Brain microvascular endothelial cell (primary cell): ENCODE results near the gene KRT6A.

ENCODE experiments used
- DNase-seq: peaks from one replicate; pipeline ENCODE4 v3.0.0-alpha.2; 2020
- H3K27ac ChIP-seq: fragments of 250-450 bp; sonication (Bioruptor Pico); 2 replicates; pipeline ENCODE4 v1.5.1; 2020; ENCODE audit warnings: mild to moderate bottlenecking, moderate library complexity
- H3K27me3 ChIP-seq: fragments of 250-450 bp; sonication (Bioruptor Pico); replicated peaks from 2 replicates; pipeline ENCODE4 v1.5.1; 2020; ENCODE audit warnings: mild to moderate bottlenecking
- H3K36me3 ChIP-seq: fragments of 250-450 bp; sonication (Bioruptor Pico); replicated peaks from 2 replicates; pipeline ENCODE4 v1.5.1; 2020; ENCODE audit warnings: mild to moderate bottlenecking
- H3K4me3 ChIP-seq: 2 replicates; pipeline ENCODE4 v1.5.1; 2011; ENCODE audit warnings: low read depth, mild to moderate bottlenecking, control low read depth, low read length, moderate library complexity
- CTCF ChIP-seq: IDR thresholded peaks from 2 replicates; pipeline ENCODE4 v1.5.1; 2011; ENCODE audit warnings: low read depth, mild to moderate bottlenecking, moderate library complexity, low read length, control low read depth, inconsistent platforms; ENCODE audit errors: missing control alignments
- in situ Hi-C: cut with HindIII; loops from 2 replicates; pipeline ENCODE4 v1.10.0; 2017; ENCODE audit warnings: low sequenced_read_pairs, low pct_ligation_motif_present

The KRT6A gene

DNA sequence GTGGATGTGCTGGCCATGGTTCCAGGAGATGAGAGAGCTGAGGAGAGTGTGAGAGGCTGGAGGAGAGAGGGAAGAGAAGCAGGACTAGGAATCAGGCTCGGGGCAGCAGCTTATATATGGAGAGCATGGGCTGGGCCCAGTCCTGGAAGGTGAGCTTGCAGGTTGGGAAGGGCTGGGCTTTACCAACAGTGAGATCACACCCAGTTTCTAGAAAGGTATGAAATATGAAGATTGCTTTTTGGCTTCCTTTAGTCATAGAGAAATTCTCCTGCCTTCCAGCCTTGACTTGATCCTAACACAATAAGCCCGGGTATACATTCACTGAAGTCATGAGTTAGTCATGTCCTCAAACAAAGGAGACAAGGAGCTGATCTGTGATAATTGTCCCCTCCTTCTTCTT, at the start of gene KRT6A:
KRT6A (minus strand) TSS at position 86 of the 400 bp plus-strand sequence; CDS start at position 17, 69 bp downstream.
- DNase-seq = no peak
- in situ Hi-C loops = no loop called here
- no peak for TF ChIP-seq CTCF
- Histone ChIP-seq H3K4me3 (no peak within 1 kb of the TSS), H3K36me3 (no peaks in the 10 kb centered on the region), H3K27ac (no peak within 1 kb of the TSS), H3K27me3 (peaks cover 5% of the 10 kb centered on the region)

- in situ Hi-C loops = no loop called here
- H3K4me3 ChIP-seq = no peak overlapping the region
- DNase-seq = no peak
Observed at GRCh38 chr12:52542157-52542556, 49.1 kb upstream of the KRT6A start.

GRCh38 chr12:52541709-52542108, 48.7 kb upstream of the KRT6A start:
- H3K27ac ChIP-seq = no peak overlapping the region
- no peaks in the 10 kb centered on the region for H3K36me3 ChIP-seq
- no peak overlapping the region for H3K4me3 ChIP-seq
- H3K27me3 ChIP-seq = no peaks in the 10 kb centered on the region
- DNase-seq = no peak
- no peak for TF ChIP-seq CTCF
- in situ Hi-C loops = no loop called here

More at GRCh38 chr12:52542157-52542556, 49.1 kb upstream of the KRT6A start:
- no peak overlapping the region for H3K27ac ChIP-seq
- H3K36me3 ChIP-seq = no peaks in the 10 kb centered on the region
- no peak for TF ChIP-seq CTCF
- no peaks in the 10 kb centered on the region for H3K27me3 ChIP-seq

DNA sequence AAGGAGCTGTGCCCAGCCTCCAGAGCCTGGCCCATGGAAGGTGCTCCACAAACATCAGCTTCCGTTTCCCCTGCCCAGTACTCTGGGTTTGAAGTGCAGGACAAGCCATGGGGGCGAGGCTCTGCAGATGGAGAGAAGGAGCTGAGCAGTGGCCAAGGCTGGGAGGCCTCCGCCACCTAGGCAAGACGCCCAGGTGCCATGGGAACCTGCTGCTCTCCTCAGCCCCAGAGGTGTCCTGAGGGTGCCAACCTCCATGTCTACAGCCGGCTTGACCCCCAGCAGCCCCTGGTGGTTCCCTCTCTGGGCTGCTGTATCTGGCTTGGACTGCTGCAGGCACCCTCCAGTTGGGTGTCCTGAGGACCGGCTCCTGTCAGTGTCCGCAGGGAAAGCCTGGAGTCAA, 47.5 kb upstream of the KRT6A start:
- no peak overlapping the region for H3K27ac ChIP-seq
- no peak overlapping the region for H3K4me3 ChIP-seq
- H3K27me3 ChIP-seq = no peaks in the 10 kb centered on the region
- no peak for TF ChIP-seq CTCF
- in situ Hi-C loops = no loop called here
- H3K36me3 ChIP-seq = no peaks in the 10 kb centered on the region
- no peak for DNase-seq

DNA sequence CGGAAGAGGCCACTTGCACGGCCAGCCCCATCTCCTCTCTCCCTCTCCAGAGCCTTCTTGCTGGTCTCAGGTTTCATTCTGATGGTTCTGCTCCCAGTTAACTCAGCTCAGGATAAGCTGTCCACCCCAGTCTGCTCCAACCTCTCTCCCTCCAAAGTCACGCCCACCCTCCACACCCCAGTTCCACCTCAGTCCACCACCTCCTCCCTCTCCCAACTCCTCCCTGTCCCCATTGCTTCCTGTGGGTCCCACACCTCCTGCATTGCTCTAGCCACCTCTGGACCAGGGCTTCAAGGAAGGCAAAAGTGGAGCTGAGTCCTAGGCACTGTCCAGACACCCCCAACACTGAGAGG, 46.7 kb upstream of the KRT6A start:
- TF ChIP-seq CTCF = no peak
- Histone ChIP-seq H3K4me3 (no peak overlapping the region), H3K27ac (no peak overlapping the region), H3K27me3 (no peaks in the 10 kb centered on the region), H3K36me3 (no peaks in the 10 kb centered on the region)
- in situ Hi-C loops = no loop called here
- no peak for DNase-seq

DNA sequence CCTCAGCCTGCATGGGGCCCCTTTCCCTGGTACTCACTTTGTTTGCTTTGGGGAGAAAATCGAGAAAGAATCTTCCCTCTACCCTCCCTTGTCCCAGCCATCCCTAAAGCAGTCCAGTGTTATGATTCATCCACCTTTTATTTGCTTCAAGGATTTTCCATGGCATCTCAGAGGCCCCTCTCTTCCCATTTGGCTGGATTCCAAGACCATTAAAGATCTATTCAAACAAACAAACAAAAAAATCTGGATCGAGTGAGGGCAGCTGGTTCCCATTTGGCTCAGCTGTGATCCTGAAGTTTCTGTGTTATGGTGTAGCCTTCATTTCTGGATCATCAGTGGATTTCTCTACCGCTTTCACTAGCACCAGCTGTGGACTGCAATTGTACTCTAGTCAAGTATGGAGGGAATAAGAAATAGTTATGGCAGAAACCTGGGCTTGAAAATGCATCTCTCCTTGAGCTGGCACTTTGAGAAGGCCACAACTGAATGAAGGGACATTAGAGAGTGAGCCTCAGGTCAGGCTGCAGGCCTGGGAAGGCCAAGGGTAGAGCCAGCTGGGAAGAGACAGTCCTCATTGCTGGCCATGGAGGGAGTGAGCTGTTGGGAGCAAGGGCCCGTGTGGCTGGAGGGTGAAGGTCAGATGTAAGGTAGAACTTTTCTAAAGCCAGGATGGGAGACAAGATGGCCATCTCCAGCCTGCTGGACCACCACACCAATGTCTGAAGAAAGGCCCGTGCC, 46.2 kb upstream of the KRT6A start:
- no peak for TF ChIP-seq CTCF
- Histone ChIP-seq H3K27ac (no peak overlapping the region), H3K4me3 (no peak overlapping the region), H3K27me3 (no peaks in the 10 kb centered on the region), H3K36me3 (no peaks in the 10 kb centered on the region)
- in situ Hi-C loops = no loop called here
- no peak for DNase-seq
